OCI-LY3 (cell line): ENCODE measurements around the gene ELAVL1.

ENCODE experiments used
- EZH2phosphoT487 ChIP-seq: fragments of 200-600 bp; shearing (Covaris generic); IDR thresholded peaks from 2 replicates; pipeline ENCODE4 v1.6.1; 2018; ENCODE audit warnings: antibody characterized with exemption, mixed run types, low read depth
- TF ChIP-seq, protein P1 (sequence below): fragments of 200-600, 300-600 bp; sonication (generic); IDR thresholded peaks from 2 replicates; pipeline ENCODE4 v1.5.1; 2014; ENCODE audit warnings: antibody characterized with exemption, low read length, low read depth

DNA sequence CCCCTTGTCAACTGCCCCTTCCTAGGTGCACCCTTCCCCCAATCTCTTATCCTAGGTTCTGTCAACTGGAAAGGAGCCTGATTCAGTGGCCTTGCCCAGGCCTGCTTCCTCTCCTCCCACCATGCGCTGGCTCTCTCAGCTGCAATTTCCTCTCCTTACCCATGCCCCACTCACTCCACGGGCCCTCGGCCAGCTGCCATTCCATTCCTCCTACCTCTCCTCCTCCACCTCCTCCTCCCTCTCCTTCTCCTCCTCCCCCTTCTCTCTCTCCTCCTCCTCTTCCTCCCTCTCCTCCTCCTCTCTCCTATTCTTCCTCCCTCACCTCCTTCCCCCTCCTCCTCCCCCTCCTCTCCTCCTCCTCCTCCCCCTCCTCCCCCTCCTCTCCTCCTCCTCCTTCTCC is 52.4 kb downstream of the ELAVL1 start:
- TF ChIP-seq, protein P1, sequence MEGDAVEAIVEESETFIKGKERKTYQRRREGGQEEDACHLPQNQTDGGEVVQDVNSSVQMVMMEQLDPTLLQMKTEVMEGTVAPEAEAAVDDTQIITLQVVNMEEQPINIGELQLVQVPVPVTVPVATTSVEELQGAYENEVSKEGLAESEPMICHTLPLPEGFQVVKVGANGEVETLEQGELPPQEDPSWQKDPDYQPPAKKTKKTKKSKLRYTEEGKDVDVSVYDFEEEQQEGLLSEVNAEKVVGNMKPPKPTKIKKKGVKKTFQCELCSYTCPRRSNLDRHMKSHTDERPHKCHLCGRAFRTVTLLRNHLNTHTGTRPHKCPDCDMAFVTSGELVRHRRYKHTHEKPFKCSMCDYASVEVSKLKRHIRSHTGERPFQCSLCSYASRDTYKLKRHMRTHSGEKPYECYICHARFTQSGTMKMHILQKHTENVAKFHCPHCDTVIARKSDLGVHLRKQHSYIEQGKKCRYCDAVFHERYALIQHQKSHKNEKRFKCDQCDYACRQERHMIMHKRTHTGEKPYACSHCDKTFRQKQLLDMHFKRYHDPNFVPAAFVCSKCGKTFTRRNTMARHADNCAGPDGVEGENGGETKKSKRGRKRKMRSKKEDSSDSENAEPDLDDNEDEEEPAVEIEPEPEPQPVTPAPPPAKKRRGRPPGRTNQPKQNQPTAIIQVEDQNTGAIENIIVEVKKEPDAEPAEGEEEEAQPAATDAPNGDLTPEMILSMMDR = no peak
- no peak for TF ChIP-seq EZH2phosphoT487
